Measurements from ENCODE around the gene GNAZ.

GRCh38 chr22:23033116-23033905, 37.0 kb upstream of the GNAZ start:
- TF ChIP-seq, protein P1, sequence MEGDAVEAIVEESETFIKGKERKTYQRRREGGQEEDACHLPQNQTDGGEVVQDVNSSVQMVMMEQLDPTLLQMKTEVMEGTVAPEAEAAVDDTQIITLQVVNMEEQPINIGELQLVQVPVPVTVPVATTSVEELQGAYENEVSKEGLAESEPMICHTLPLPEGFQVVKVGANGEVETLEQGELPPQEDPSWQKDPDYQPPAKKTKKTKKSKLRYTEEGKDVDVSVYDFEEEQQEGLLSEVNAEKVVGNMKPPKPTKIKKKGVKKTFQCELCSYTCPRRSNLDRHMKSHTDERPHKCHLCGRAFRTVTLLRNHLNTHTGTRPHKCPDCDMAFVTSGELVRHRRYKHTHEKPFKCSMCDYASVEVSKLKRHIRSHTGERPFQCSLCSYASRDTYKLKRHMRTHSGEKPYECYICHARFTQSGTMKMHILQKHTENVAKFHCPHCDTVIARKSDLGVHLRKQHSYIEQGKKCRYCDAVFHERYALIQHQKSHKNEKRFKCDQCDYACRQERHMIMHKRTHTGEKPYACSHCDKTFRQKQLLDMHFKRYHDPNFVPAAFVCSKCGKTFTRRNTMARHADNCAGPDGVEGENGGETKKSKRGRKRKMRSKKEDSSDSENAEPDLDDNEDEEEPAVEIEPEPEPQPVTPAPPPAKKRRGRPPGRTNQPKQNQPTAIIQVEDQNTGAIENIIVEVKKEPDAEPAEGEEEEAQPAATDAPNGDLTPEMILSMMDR (IDR thresholded peaks at IDR 0.05) = no peak
- no peak for TF ChIP-seq POLR2A (IDR thresholded peaks at IDR 0.05)
- no peak for TF ChIP-seq POLR2AphosphoS5 (IDR thresholded peaks at IDR 0.05)
- TF ChIP-seq EP300 (IDR thresholded peaks at IDR 0.05; ENCODE audit: low read depth) = no peak

Measured in transverse colon (tissue), 4 donors.